ENCODE data around the gene PMEL.
"Not testable (repeated sequence)": the region's sequence is repeated elsewhere in the genome, so short reads cannot be mapped to it uniquely, and the experiment has no call there.

PMEL gene

DNA sequence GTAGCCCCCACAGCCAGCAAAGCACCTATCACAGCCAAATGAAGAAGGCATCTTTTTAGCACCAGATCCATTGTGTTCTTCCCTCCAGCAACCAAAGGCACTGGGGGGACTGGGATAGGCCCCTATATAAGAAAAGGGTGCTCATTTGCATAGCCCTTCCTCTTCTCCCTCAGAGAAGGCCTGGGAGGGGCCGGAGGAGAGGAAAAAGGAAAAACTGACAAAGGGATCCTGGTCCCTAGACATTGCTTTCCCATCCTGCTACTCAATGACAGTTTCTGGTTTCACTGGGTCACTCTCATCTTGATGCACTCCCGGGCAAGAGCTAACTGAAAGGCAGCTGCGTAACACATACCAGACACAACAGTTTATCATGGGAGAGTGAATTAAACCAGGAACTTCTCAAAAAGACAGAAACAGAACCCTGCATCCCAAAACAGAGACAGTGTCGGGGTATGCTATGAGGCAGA, at the start of gene PMEL:
PMEL (minus strand) TSS at position 102 of the 467 bp plus-strand sequence; CDS start at position 71, 31 bp downstream.
- no peak for DNase-seq

DNA sequence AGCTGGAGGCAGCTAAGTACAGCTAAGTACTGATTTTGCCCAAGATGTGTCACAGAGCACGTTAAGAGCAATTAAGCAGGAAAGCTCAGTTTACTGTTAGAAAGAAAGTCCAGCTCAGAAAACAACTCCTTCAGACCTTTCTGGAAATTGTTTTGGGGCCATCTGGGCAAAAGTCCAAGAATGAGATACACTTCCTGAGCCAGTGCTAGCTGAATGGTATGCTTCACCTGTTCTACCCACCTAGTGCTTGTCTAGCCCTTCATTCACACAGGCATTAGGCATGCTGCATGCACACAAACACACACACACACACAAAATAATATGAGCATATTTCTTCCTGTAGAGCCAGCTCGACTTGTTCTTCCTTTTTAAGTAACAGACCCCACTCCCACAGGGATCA, 48.4 kb upstream of the PMEL start:
- DNase-seq: no peak

DNA sequence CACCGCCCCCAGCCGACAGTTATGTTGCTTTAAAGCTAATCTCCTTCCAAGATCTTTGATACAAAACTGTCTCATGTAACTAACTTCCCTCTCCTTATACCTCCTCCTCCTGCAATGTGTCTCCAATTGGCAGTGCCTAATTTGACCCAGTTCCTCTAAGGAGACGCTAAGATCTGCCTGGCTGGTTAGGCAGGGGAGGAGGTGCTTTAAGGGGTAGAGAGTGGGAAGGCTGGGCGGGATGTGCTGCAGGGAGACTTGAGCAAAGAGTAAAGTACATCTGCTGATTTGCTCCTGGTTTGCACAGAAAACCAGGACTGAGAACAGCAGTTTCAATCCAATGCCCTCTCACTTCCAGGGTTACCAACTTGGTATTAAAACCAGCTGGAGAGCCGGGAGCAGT, 47.6 kb upstream of the PMEL start:
- DNase-seq: no peak

DNA sequence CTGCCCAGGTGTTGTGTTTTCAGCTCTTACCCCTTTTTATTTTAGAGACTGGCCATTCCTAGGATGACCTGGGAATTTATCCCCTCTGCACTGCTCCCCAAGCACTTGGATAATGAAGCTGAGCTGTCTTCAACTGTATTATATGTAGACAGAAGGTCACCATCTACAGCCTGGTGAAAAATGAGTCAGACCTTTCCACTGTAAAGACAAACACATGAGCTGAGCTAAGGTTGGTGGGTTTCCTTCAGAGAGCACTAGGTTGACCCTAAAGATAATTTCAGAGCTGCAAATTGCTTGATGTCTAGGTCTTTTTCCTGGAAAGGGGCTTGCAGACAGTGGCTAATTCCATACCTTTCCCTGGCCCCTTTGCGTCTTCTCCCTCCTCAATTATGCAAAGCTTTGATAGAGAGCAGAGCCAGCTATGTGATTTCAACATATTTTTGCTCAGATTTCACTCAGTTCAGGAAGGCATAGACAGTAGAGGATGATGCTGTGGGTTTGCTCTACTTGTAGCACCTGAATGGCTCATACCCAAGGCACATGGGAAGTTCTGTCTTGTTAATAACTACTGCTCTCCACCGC, 45.8 kb upstream of the PMEL start:
- DNase-seq: no peak

DNA sequence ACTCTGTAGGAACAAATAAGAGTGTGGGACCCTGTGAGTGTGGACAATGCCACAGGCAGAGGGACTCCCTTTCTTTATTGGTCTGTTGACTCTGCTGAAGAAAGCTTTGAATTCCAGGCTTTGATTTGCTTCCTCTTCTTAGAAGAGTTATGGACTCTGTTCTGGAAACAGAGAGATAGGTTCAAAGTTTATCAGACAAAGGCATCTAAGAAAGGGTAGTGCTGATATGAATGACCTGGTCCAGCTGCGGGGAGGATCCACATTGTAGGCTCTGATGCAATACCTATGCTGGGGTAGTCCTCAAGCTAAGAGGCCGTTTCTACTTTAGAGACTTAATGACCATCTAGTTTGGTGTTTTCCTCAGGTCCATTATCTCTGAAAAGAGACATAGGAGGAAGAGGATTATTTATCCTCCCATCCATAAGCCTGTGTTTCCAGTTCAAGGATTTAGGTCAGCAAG, 44.3 kb upstream of the PMEL start:
- no peak for DNase-seq

DNA sequence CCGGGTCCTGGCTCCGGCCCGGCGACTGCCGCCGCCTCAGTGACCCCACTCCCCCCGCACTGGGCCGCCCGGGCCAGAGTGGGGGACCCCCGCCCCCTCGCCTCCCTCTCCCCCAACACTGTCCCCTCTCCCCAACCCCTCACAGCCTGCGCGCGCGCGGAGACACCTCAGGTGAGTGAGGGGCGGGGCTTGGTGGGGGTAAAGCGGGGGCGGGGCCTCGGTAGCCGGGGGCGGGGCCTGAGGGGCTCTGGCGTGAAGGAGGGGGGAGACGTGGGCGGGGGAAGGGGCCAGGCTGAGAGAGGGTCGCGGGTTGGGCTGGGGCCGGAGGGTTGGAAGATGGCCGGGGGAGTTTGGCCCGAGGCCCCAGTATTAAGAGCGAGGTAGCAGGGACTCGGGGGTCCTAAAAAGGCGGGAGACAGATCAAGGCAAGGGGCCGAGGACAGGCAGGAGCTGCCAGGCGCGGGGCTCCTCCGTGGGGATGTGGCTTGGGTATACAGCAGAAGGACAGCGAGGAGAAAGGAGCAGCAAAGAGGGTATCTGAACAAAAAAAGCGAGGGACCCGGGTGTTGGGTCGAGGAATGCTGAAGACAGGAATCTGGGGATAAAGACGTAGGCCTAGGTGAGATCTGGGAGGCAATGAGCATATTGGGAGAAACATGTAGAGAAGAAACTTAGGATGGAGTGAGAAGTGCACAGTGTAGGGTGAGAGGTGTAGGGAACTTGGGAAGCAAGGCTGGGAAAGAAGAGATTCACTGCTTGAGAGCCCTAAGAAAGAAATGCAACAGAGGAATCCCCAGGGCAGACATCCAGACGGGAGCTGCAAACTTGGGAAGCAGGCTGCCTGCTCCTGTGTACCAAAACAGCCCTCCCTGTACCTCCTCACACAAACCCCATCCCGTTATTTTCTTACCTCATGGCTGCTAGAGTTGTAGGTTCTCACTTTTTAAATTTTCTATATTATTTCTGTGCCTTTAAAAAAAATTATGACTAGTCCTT, 42.0 kb upstream of the PMEL start:
- peak; percentile 15 for DNase-seq

DNA sequence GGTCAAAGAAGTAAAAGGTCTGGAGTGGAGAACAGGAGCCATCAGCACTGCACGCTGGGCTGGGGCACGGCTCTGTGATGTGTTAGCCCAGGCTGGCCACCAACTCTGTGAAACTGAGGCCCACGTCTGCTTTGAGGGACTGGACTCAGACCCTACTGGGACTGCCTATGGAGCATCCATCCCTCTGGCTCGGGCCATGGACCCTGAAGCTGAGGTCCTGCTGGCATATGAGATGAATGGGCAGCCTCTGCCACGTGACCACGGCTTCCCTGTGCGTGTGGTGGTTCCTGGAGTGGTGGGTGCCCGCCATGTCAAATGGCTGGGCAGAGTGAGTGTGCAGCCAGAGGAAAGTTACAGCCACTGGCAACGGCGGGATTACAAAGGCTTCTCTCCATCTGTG, 38.4 kb upstream of the PMEL start:
- no peak for DNase-seq

DNA sequence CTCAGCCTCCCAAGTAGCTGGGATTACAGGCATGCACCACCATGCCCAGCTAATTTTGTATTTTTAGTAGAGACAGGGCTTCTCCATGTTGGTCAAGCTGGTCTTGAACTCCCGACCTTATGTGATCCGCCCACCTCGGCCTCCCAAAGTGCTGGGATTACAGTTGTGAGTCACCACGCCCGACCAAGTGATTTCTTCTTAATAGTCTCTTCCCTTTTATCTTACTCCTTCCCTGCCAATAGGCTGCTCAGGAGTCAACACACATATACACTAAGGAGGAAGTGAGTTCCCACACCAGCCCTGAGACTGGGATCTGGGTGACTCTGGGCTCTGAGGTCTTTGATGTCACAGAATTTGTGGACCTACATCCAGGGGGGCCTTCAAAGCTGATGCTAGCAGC, 37.5 kb upstream of the PMEL start:
- not testable (repeated sequence) for DNase-seq

DNA sequence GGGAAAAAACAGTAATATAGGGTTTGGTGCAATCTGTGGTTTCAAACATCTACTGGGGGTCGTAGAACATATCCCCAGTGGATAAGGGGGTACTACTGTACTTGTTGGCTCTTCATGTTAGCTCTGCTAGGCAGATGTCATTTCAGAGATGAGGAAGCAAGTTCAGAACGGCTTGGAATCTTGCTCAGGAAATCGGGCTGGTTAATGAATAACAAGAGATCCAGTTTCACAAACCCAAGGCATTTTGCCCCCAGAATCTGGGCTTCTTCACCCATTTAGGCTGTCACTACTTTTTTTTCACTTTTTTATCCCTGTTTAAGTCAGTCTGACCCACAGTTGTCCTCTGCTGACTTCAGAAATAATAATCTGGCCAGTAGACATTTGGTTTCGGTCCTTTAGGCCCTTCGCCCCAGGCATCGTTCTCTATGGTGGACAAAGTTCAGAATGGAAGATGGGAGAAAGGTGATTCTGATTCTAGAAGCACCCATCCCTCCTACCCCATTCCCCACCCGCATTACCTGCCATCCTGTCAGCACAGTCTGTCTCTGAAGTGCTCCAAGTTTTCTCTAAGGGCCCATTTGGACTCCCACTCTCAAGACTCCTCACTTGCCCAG, 35.8 kb upstream of the PMEL start:
- DNase-seq: no peak

DNA sequence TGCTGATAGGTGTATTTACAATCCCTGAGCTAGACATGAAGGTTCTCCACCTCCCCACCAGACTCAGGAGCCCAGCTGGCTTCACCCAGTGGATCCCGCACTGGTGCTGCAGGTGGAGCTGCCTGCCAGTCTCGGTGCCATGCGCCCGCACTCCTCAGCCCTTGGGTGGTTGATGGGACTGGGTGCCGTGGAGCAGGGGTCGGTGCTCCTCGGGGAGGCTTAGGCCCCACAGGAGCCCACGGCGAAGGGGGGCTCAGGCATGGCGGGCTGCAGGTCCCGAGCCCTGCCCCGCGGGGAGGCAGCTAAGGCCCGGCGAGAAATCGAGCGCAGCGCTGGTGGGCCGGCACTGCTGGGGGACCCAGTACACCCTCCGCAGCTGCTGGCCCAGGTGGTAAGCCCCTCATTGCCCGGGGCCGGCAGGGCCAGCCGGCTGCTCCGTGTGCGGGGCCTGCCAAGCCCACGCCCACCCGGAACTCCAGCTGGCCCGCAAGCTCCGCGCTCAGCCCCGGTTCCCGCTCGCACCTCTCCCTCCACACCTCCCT, 34.2 kb upstream of the PMEL start:
- not testable (repeated sequence) for DNase-seq

DNA sequence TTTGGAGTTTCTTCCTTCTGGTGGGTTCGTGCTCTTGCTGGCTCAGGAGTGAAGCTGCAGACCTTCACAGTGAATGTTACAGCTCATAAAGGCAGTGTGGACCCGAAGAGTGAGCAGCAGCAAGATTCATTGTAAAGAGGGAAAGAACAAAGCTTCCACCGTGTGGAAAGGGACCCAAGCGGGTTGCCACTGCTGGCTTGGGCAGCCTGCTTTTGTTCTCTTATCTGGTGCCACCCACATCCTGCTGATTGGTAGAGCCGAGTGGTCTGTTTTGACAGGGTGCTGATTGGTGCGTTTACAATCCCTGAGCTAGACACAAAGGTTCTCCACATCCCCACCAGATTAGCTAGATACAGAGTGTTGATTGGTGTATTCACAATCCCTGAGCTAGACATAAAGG, 33.7 kb upstream of the PMEL start:
- not testable (repeated sequence) for DNase-seq

DNA sequence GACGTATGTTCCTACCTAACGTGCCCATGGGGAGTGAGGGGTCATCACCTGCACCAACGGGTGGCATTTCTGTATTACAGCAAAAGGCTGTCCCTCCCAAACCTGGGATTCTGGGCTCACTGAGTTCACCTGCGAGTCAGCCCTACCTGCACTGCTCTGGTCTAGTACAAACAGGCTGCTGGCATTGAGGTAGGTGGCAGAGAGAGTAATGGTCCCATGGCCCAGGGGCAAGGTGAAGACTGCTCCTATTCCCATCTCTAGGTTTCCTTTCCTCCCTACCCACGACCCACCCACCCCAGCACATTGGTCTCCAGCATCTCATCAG, 31.7 kb upstream of the PMEL start:
- DNase-seq: no peak

DNA sequence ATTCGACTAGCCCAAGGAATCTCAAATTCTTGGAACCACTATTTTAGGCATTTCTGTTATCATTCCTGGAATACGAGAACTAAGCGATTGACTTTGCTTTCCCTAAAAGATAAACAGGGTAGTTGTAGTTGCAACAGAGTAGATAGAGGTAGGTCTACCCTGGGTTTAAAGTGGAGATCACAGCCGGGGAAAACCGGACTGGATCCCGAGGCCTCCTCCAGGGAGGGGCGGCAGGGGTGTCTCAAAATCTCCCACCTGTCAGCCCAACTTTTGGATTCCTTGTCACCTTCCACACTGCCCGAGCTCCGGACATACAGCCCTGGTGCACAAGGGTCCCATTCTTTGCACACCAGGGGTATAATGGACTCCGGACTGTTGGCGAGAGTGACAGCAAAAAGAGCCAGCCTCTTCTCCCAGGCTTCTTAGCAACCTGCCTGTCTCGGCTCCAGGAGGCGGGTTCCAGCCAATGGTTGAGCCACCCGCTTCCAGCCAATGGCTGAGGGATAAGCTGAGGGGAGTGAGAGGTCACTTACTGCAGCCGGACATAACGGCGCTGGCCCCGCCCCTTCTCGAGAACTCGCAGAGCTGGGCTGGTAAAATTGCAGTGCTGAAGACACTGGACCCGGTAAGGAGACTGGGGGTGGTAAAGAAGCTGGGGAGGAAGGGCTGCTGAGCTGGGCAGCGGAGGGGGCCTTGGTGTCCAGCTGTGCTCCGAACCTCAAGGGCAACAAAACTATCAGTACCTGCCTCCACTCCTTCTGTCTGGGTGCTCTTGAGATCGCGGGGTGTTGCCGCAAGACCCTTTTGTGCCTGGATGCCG, 31.1 kb upstream of the PMEL start, which contains the start of gene SUOX:
SUOX (plus strand) TSS at position 562 of the 820 bp plus-strand sequence. CDS start 4,946 bp downstream, outside the sequence.
- peak; percentile 80 for DNase-seq

DNA sequence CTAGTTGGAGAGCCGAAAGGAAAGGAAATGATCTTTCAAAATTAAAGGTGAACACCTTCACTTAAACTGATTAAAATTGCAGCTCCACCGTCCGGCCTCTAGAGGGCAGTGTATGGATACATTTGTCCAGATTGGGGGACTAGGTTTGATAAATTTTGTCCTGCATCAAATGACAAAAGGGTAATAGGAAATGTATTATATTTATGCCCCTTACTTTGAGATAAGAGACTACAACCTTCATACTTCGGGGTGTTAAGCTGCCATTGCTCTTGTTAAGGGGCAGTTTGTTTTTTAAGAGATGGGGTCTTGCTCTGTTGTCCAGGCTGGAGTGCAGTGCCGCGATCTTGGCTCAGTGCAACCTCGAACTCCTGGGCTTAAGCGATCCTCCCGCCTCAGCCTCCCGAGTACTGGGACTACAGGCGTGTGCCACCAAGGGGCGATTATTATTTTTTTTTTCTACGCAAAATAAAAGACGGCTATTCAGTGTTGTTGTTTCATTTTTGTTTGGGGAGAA, 30.4 kb upstream of the PMEL start:
- peak; percentile 13 for DNase-seq

DNA sequence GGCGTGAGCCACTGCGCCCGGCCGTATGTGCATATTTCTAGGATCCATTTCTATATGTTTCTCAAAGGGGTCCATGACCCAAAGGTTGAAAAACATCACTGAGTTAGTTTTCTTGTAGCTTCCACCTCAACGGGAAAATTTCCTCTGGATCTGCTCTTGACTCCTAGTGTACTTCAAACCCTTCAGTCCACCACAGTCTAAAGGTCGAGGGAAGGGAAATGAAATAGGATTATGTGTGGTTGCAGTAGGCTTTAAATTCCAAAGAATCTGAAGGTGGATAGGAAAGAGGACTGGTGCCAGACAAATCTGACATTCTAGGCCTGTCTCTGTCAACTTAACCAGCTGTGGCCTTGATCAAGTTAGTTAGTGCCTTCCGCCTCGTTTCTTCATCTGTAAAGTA, 29.5 kb upstream of the PMEL start:
- no peak for DNase-seq

DNA sequence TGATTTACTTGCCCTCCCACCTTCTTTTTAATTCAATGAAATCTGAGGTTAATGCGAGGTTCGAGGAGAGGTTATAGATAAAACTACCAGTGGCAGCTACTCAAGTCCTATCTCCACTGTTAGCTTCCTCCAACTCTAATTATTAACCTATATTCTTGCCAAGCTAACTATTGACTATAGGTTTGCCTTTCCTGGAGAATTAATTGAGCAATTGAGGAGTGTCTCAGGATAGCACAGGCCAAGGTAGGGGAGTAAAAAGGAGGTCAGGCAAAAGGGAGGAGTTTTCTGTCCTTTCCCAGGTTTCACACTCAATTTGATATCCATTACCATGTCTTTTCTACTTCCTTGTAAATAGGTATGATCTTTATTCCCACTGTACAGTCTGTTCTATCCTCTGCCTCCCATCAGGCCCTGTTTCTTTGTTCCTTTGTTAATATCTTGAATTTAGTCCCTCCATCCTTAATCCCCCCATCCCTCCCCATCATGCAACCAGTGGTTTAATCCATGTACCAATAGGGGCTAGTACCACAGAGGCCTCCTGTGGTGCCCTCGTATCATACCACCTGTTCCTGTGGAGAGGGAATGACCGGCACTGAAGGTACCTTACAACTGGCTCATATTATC, 27.5 kb upstream of the PMEL start:
- no peak for DNase-seq

DNA sequence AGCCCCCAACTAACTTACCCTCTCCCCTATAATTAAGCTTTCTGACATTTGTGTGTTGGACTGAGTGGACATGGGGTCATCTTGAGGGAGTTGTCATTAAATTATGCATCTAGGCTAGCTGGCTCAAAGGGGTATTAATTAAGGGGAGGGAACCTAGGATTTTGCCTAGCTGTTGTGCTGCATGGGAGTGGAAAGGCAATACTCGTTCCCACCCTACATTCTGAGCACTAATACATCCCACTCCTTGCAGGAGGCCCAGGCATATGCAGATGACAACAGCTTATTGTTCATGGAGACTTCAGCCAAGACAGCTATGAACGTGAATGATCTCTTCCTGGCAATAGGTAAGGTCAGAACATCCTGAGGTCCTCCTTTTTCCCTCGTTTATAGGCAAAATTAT, 25.3 kb upstream of the PMEL start:
- DNase-seq: no peak

DNA sequence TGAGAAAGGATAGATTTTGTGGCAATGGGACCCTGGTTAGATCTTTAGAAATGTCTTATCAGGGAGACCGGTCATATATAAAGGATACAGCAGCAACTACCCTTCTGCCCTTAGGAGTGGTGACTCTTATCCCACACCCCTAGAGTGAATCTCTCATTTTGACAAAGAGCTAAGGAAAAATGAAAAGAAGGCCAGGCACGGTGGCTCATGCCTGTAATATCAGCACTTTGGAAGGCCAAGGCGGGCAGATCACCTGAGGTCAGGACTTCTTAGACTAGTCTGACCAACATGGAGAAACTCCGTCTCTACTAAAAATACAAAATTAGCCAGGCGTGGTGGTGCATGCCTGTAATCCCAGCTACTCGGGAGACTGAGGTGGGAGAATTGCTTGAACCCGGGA, 20.1 kb upstream of the PMEL start:
- DNase-seq: not testable (repeated sequence)

DNA sequence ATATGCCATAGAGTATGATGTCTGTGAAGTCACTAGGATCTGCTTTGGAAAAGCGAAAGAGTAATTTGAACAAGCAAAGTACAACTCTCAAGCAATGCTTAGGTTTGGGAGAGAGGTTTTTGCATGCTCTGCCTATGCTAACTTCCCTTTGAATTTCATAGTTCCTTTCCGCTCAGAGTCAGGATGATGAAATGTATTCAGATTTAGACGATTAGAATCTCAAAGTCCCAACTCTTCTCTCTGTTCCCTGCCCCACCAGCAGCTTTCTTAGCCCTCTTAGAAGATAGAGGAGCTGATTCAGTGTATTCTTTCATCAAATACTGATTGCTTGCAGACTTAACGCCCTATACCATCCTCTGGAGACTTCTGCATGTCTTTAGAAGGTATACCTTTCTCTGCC, 19.5 kb upstream of the PMEL start:
- DNase-seq: no peak

DNA sequence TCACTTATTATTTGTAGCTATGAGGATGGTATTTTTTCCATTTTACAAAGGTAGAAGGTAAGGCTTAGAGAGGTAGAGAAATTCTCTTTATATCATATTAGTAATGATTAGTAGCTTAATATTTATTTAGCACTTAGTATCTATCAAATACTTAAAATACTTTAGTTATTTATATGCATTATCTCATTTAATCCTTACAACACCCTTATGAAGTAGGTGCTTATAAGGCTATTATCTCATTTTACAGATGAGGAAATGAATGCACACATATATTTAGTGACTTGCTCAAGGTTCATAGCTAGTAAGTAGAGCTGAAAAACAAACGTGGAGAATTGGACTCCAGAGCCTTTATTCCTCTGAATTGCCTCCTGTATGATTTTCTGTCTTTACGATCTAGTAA, 19.0 kb upstream of the PMEL start:
- no peak for DNase-seq

DNA sequence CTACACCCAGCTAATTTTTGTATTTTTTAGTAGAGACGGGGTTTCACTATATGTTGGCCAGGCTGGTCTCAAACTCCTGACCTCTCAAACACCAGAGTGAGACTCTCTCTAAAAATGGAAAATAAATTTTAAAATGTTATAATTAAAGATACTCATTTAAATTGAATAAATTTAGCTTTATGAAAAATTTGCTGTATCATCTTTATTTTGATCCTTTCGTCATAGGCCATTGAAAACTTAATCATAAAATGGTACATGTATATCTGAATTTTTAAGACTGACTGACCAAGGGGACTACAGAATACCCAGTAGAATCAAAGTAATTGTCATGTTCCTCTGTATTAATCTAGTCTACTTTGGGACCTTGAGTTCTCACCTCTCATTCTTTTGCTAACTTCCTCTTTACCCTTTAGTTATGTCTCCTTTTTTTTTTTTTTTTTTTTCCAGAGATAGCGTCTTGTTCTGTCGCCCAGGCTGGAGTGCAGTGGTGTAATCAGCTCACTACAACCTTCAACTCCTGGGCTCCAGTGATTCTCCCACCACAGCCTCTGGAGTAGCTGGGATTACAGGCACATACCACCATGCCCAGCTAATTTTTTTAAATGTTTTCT, 17.5 kb upstream of the PMEL start:
- DNase-seq: no peak

All from NCI-H1092 (cell line).